ENCODE measurements around the gene SHC3.

Gene SHC3

GRCh38 chr9:89186960-89187359 lies 8.3 kb upstream of the SHC3 start:
- no peak for DNase-seq (ENCODE audit: low read depth)

- no peak for DNase-seq (ENCODE audit: low read depth)
Measured at GRCh38 chr9:89185980-89186379, 7.4 kb upstream of the SHC3 start.

DNA sequence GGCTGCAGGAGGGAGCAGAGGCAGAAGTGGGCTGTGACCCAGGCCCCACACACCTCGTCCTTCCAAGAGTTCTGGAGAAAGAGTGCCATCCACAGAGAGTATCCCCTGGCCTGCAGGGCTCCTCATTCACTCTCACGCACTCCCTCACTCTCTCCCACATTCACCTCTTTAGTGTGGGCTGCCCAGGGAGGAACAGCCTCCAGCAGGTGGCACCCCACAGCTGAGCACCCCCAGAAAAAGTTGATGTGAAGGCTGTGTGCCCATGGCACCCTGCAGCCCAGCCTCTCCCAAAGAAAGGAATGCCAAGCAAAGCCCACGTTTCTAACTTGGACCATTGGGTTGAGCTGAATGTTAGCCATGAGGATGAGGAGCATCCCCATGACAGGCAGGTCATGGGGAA lies 4.5 kb upstream of the SHC3 start:
- no peak for DNase-seq (ENCODE audit: low read depth)

DNA sequence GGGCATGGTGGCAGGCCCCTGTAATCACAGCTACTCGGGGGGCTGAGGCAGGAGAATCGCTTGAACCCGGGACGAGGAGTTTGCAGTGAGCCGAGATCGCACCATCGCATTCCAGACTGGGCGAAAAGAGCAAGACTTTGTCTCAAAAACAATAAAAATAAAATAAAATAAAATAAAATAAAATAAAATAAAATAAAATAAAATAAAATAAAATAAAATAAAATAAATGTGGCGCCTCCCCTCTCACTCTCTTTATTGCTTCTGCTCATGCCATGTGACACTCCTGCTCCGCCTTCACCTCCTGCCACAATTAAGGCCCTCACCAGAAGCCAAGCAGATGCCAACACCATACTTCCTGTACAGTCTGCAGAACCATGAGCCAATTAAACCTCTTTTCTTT lies 3.8 kb upstream of the SHC3 start:
- DNase-seq (ENCODE audit: low read depth): no peak

DNA sequence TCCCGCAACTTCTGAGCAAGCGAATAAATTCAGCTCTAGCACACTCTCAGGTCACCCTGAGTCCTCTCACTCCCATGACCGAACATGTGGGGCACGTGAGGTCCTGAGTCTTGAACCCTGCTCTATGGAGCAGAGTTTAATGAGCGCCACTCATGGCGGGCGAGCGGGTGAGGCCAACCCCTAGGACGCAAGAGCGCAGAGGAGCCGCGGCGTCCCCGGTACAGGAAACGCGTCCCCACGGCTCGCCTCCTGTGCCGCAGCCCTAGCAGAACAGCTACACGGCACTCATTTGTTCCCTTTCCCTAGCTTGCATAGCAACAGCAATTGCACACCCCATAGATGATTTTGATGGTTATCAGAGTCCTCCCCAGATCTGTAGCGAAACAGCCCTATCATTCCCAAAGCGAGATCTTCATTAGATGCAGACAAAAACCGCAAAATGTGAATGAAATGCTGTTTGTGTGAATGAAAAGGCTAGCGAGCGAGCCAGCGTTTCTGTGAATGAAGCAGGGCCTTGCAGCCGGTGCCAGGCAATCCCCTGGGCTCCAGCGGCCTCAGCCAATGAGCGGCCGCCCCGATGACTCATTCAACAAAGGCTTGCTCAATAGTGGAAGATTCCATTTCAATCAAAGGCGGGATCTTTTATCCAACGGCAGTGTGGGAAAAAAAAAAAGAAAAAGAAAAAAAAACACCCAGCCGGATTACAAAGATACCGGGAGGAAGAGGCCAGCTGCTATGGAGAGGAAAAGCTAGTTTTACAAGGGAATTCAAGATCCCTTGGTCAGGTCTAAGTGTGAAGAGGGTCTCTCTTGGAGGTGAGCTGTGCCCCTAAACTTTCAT lies 1.5 kb upstream of the SHC3 start:
- DNase-seq (ENCODE audit: low read depth): peak; percentile 30

- DNase-seq (ENCODE audit: low read depth): no peak
Measured at GRCh38 chr9:89179540-89179894, 899 bp upstream of the SHC3 start.

DNA sequence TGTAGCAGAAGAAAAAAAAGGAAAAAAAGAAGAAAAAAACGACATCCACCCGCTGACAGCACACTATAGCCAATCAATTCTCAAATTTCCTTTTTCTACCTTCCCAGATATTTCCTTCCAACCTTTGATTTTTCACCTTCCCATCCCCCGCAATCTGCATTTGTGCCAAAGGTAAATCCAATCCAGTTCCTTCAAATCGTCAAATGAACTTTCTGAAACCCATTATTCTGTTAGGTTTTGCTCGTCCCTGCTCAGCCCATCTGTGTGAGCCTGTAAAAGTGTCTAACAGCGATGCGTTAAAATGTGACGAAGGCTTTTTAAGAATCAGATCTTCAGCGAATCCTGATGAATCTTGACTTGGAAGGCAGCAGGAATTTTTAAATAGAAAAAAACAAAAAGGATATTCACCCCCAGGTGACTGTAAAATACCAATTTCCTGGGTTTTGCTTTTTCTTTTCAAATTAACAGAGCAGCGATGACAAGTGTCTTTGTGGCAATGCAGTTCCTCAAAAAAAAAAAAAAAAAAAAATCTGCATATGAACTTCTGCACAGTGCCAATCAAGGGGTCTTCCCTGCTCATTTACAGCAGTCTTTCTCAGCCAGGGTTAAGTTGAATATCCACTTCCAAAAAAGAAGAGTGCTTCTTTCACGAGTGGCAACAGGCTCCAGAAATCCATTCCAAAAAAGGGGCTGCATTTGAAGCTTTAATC lies 367 bp upstream of the SHC3 start:
- no peak for DNase-seq (ENCODE audit: low read depth)

DNA sequence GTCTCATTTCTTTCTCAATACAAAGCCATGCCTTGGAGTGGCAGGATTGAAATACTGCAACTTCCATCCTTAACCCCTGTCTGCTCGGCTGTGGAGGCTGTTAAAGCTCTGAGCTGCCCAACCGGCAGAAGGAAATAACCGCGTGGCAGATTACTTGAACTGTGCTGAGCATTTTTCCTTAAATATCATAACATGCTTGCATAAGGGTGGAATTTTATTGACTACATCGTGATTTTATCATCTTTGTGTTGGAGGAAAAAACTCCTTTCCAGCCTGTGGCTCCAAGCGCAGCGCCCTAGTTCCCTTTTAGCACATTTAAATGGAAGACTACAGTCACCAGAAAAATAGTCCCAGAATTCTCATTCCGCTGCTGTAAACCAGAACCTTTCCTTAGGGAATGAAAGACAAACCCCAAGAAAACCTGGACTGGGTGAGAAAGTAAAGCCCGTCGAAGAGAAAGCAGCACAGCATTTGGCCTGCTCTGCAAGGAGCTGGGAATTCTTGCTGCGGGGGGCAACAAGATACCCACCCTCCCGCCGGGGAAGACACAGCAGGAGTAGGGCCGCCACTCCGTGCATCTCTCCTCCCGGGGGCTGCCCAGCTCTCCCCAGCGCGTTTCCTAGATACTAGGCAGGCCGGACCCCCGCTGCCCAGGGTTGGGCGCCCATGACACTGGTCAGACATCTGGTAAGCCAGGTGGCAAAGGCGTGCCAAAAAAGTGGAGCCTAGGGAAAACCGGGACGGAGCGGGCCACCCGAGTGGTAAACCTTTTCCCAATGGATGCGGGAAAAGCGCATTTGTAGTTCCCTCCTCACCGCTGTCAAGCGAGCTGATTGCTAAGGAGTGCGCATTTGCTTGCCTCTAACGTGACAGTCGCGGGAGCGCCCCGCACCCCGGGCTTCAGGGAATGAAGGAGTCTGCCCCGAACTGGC lies 1.3 kb downstream of the SHC3 start:
- DNase-seq (ENCODE audit: low read depth): no peak

DNA sequence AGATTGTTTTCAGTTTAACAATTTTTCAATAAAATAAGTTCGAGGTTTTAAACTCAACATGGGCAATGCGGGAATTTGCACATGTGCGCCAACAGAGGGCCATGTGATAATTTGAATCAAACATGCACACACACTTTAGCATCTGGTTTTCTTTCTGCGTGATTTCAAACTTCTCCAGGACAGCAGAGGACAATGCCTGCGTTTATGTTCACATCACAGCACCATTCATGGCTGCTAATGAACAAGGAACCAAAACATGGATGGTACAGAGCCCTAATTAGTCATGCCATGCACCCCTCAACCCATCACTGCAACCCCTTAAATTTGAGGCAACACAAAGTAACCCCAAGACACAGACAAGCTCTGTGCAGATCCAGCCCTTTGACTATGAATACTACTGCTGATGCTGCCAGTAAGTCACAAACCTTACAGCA lies 2.8 kb downstream of the SHC3 start:
- DNase-seq (ENCODE audit: low read depth): no peak

GRCh38 chr9:89174291-89174690 lies 4.3 kb downstream of the SHC3 start:
- no peak for DNase-seq (ENCODE audit: low read depth)

DNA sequence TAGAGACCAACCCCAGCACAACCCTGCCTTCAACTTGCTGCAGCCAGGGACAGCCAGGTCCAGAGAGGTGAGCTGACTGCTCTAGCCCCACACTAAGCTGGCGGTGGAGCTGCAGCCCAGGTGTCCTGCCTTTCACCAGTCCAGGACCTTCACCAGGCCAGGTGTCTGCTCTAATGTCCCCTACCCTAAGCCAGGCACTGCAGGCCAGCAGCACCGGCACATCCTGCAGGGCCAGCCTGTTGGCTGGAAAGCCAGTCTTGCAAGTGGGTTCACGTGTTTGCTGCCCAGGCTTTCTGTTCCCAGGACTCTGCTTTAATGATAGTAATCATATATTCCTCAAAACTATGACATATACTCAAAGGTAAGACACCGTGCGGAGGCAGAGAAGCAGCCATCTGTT lies 5.5 kb downstream of the SHC3 start:
- DNase-seq (ENCODE audit: low read depth): no peak

DNA sequence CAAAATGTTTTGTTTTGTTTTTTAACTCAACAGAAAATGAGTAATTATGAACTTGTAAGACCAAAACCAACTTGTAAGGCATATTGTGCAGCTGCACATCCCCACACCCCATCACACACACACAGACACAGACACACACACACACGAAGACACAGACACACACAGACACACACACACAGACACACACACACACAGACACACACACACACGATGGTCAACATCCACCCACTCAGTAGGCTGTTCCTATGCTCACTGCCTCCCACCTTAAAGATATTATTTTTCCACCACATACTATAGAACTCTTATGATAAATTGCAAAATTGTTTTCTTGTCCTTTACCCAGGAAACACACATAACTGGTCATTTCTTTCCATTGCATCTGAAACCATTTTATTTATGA lies 6.2 kb downstream of the SHC3 start:
- DNase-seq (ENCODE audit: low read depth): no peak

- DNase-seq (ENCODE audit: low read depth): no peak
Measured at GRCh38 chr9:89171693-89172092, 6.9 kb downstream of the SHC3 start.

- DNase-seq (ENCODE audit: low read depth): no peak
Measured at GRCh38 chr9:89171231-89171630, 7.4 kb downstream of the SHC3 start.

DNA sequence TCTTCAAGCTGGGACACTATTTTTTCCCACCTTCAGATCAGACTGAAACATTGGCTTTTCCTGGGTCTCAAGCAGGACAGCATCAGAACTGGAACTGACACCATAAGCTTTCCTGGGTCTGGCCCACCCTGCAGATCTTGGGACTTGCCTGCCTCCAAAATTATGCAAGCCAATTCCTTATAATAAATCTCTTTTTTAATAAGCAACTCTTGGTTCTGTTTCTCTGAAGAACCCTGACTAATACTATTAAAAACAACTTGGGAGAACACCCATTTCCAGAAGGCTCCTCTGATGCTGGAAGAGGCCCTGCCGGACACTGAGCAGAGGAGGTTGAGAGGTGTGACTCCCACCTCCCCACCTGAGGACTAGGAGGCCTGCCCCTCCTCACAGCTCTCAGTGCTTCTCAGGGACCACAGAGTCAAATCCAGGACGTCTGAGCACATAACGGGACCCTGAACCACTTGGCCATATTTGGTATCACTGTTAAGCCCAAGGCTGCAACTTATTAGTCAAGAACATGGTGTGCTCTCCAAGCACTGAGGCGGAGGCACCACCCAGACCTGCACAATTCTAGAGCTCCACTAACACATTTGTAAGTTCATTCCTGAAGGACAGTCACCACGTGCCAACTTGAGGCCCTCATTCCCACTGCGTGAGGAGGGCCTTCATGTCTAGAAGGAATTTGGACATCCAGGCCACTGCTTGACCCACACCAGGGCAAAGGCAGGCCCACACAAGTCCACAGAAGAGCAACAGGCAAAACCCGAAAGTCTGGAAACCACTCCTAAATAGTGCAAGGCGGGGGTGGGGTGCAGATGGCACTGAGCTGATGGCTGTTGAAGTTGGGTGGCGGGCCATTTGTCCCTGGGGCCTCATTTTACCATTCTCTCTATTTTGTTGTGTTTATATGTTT lies 9.5 kb downstream of the SHC3 start:
- no peak for DNase-seq (ENCODE audit: low read depth)

- no peak for DNase-seq (ENCODE audit: low read depth)
Measured at GRCh38 chr9:89167788-89168187, 10.8 kb downstream of the SHC3 start.

- no peak for DNase-seq (ENCODE audit: low read depth)
Measured at GRCh38 chr9:89166852-89167251, 11.8 kb downstream of the SHC3 start.

DNA sequence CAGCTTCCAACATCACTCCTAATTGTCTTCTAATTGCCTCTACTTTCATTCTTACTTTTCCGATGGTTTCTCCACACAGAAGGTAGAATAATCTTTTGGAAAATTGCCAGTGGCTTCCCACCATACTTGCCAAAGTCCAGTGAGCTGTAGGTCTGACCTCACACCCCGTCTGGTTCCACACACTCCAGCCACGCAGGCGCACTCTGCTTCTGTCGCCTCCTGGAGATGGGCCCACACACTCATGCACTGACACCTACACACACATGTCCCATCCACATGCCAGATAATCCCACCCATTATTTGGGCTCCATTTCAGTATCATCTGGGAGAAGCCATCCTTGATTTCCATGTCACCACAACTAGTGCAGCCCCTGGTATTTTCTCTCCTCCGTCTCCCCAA lies 12.7 kb downstream of the SHC3 start:
- DNase-seq (ENCODE audit: low read depth): no peak

DNA sequence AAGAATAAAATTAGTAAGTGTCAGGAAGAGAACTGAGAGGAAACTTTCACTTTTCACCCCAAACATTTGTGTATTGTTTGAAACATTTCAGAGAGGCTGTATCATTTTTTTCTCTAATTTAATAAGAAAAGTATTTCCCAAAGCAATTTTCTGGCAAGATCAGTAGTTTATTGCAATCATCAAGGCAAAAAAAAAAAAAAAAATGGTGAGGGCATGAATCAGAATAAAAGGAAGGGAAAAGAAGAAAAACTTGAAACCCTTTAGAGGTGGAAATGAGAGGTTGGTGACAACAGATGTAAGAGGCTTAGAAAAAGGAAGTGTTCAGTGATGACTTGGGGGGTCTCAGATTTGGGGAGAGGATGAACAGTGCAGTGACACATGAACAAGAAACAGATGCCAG lies 13.3 kb downstream of the SHC3 start:
- no peak for DNase-seq (ENCODE audit: low read depth)

DNA sequence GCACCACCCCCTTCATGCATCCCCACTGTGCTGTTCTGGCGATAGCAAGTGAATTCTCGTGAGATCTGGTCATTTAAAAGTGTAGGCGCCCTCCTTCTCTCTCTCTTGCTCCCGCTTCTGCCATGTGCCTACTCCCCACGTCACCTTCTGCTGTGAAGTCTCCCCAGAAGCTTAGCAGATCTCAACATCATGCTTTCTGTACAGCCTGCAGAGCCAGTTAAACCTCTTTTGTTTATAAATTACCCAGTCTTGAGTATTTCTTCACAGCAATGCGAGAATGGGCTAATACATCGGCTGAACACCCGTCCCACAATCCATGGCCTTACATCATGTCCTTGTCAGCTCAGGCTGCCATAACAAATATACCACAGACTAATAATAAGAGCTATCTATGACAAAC lies 17.4 kb downstream of the SHC3 start:
- no peak for DNase-seq (ENCODE audit: low read depth)

GRCh38 chr9:89160806-89161205 lies 17.8 kb downstream of the SHC3 start:
- DNase-seq (ENCODE audit: low read depth): no peak

All from stimulated activated CD8-positive, alpha-beta memory T cell treated with anti-CD3 and anti-CD28 coated beads, Interleukin-4, amount 100 ng/mL, for 24 hours (primary cell).